Stimulated activated CD4-positive, alpha-beta T cell treated with anti-CD3 and anti-CD28 coated beads, Interleukin-15, amount 100 ng/mL, for 24 hours (primary cell): ENCODE results near the gene DHRS13.
"Not testable (repeated sequence)": the region's sequence is repeated elsewhere in the genome, so short reads cannot be mapped to it uniquely, and the experiment has no call there.

Source experiments
- DNase-seq: peaks from one replicate; pipeline ENCODE4 v3.0.0-alpha.2; 2020

The DHRS13 gene

DNA sequence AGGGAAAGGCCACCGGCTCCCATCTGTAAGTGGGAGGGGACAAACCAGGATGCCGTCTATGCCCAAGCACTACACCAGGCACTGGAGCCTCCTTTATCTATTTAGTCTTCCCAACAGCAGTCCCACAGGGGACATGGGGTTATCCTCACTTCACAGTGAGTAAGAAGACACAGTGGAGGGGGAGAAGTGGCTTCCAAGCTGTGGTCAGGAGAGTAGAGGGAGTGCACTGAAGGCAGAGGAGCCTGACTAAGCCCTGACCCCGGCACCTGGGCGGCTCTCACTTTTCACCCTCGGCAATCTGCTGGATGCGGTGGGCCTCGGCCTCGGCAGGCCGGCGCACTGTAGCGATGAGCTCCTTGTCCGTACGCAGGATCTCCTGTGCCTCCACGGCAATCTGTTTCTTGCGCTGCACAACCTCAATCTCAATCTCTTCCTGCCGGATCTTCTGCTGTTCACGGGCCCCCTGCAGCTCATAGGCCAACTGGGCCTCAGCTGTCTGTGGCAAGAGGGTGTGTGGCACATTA is 21.3 kb downstream of the DHRS13 start:
- DNase-seq, result no peak

DNA sequence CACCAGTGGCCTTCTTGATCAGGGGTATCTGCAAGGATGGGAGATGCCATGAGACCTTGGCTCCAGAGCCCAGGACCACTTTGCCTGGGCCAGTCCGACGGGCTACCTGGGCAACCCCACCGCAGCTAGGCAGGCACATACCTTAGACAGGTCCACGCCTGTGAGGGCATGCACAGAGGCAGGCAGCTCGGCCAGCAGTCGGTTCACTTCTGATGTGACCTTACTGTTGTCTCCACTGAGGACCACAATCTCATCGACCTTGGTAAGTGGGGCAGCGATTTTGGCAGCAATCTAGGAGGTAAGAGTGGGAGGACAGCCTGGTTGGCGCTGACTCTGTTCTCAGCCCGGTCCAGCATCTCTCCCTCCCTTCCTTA is 22.3 kb downstream of the DHRS13 start:
- no peak for DNase-seq

DNA sequence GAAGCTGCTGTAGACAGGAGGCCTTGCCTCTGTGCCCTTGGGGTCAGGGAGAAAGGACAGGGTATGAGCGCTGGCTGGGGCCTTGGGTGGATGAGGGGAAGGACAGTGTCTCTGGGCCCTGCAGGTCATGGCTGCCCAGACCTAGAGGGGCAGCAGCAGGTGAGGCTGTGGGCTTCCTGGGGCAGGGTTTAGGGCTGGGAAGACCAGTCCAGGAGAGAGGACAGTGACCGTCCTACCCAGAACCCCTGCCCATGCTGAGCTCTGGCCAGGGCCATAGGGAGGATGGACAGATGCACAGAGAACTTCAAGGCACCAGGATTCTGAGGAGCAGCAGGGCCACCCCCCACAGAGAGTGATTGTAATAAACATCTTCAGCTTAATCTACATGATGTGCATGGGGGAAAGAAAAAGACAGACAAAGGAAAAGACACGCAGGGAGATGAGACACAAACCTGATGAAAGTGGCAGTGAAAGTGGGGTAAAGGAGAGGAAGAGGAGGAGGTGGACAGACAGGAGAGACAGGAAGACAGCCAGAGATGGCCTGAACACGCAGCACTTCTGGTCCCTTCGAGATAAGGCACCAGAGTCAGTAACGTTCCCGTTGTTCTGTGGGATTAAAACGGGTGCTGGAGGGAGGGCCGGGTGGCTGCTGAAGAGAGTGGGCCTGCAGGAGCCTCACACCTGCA is 22.9 kb downstream of the DHRS13 start:
- DNase-seq, result no peak

DNA sequence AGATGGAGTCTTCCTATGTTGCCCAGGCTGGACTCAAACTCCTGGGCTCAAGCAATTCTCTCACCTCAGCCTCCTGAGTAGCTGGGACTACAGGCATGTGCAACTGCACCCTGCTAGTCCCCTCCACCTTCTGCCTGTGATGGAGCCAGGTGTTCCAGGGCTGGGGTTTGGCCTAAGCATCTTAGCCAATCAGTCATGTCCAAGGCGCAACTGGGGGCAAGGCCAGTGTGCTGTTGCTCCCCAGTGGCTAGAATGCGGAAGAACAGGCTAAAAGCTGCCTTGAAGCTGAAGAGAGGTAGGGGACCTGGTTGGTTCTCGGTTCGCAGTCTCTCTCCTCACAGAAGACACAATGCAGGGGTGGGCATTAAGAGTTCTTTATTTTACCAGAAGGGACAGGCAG is 23.9 kb downstream of the DHRS13 start:
- peak; percentile 20 for DNase-seq

DNA sequence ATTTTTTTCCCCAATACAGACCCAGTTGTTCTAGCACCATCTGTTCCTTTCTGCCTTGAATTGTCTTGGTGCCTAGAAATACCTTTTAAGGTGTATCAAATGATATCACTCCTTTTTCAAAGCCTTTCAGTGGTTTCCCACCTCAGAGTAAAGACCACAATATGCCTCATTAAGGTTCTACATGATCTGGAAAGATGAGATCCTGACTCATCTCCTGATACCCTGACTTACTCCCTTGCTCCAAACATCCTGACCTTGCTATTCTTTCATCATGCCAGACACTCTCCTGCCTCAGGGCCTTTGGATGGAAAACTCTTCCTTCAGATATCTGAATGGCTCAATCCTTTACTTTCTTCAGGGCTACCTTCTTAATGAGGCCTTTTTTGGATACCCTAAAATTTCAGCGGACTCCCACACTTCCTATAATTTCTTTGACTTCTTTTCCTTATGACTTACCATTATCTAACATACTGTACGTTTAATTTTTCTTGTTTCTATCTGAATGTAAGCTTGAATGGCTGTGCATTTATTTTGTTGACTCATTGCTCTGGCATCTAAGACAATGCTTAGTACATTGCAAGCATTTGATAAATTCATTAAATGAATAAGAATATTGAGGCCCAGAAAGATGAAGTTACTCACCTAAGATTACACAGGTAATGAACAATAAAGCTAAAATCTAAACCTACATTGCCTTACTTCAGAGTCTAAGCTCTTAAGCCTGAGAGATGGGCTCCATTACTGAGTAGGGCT is 24.5 kb downstream of the DHRS13 start:
- DNase-seq, result no peak

DNA sequence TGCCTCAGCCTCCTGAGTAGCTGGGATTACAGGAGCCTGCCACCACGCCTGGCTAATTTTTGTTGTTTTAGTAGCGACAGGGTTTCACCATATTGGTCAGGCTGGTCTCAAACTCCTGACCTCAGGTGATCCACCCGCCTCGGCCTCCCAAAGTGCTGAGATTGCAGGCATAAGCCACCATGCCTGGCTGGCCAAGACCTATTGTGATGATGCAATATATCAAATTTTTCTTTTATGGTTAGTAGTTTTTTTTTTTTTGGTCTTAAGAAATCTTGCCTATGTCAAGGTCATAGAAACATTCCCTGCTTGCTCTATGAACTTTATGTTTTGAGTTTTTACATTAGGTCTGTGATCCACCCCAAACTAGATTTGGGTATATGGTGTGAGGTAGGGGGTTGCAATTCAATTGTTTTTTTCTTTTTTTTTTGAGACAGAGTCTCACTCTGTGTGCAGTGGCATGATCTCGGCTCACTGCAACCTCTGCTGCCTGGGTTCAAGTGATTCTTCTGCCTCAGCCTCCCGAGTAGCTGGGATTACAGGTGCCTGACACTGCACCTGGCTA is 25.6 kb downstream of the DHRS13 start:
- DNase-seq, result not testable (repeated sequence)

DNA sequence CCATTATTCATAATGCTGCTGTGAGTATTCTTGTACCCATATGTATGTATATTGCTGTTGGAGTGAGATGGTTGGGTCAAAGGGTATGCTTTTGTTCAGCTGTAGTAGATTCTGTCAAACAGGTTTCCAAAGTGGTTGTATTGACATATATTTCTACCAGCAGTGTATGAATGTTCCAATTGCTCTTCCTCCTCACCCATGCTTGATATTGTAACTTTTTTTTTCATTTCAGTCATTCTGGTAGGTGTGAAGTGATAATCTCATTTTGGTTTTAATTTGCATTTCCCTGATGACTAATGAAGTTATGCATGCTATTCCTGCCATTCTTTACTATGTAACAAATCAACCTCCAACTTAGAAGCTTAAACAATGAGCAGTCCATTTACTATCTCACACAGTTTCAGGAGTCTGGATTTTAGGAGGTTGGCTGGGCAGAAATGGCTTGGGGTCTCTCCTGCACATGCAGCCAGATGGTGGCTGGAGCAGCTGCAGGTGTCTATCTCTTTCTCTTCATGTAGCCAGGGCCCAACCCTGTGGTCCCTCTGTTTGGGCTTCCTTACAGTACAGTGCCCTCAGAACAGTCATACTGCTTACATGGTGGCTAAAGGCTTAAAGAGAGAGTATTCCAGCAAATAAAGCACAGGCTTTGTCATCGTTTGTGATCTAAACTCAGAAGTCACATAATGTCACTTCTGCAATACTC is 26.9 kb downstream of the DHRS13 start:
- peak; percentile 27 for DNase-seq

DNA sequence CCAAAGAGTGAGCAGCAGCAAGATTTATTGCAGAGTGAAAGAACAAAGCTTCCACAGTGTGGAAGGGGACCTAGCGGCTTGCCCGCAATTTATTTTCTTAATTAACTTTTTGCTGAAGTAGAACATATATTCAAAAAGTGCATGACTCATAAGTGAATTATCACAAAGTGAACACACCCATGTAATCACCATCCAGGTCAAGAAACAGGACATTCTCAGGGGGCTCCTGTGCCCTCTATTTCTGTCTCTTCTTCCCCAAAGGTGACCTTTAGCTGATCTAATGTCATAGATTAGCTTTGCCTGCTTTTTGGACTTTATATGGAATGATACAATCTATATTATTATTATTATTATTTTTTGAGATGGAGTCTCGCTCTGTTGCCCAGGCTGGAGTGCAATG is 28.1 kb downstream of the DHRS13 start:
- DNase-seq, result no peak

DNA sequence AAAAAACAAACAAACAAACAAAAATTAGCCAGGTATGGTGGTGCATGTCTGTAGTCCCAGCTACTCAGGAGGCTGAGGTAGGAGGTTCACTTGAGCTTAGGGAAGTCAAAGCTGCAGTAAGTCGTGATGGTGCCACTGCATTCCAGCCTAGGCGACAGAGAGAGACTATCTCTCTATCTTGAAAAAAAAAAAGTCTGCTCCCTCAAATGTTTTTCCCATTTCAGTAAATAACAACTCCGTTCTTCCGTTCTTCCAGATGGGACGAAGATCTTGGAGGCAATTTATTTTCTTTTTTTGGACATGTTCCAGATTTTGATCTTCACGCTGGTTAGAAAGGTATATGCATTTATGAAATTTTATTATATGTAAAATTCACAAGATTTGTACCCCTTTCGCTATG is 29.0 kb downstream of the DHRS13 start:
- no peak for DNase-seq

DNA sequence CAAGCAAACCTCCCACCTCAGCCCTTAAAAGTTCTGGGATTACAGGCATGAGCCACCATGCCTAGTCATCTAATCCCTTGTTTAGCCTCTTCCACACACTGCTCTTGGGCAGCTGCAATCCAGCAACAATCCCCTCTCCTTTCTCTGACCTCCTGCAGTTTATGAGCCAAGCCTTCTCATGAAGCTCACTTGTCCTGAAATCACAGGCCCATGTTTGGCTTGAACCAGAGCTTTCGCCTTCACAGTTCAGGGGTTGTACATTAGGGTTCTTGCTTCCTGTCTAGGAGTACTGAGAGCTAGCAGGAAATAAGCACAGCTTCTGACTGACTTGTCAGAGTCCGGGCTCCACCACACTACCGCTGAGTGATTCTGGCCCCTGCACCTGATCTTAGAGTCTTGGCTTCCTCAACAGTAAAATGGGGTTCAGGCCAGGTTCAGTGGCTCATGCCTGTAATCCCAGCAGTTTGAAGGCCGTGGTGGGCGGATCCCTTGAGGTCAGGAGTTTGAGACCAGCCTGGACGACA is 31.8 kb downstream of the DHRS13 start:
- DNase-seq, result peak; percentile 48

DNA sequence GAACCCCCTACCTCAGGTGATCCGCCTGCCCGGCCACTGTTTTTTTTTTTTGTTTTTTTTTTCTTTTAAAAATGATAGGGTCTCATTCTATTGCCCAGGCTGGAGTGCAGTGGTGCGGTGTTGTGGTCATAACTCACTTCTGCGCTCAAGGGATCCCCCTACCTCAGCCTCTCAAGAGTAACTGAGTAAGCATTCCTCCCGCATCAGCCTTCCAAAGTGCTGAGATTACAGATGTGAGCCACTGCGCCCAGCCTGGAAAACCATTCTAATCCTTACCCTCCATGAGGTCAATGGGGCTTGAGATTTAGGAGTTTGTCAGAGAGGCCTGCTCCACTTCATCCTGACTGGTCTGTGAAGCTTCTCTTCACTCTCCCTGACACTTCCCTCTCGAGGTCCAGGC is 35.6 kb downstream of the DHRS13 start:
- DNase-seq, result no peak

DNA sequence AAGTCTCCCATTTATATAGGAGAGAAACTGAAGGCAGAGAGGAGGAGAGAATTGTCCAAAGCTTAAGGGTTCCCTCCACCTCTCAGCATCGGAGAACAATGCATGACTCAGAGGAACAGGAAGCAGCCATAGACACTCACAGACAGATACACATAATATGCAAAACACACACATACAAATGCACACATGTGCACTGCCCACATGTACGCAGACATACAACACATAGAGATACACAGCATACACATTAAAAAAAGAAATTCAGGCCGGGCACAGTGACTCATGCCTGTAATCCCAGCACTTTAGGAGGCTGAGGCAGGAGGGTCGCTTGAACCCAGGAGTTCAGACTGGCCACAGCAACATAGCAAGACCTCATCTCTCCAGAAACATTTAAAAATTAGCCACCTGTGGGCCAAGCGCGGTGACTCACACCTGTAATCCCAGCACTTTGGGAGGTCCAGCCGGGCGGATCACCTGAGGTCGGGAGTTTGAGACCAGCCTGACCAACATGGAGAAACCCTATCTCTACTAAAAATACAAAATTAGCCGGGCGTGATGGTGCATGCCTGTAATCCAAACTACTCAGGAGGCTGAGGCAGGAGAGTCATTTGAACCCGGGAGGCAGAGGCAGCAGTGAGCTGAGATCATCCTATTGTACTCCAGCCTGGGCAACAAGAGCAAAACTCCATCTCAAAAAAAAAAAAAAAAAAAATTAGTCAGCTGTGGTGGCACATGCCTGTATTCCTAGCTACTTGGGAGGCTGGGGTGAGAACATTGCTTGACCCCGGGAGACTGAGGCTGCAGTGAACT is 36.7 kb downstream of the DHRS13 start:
- DNase-seq, result no peak

DNA sequence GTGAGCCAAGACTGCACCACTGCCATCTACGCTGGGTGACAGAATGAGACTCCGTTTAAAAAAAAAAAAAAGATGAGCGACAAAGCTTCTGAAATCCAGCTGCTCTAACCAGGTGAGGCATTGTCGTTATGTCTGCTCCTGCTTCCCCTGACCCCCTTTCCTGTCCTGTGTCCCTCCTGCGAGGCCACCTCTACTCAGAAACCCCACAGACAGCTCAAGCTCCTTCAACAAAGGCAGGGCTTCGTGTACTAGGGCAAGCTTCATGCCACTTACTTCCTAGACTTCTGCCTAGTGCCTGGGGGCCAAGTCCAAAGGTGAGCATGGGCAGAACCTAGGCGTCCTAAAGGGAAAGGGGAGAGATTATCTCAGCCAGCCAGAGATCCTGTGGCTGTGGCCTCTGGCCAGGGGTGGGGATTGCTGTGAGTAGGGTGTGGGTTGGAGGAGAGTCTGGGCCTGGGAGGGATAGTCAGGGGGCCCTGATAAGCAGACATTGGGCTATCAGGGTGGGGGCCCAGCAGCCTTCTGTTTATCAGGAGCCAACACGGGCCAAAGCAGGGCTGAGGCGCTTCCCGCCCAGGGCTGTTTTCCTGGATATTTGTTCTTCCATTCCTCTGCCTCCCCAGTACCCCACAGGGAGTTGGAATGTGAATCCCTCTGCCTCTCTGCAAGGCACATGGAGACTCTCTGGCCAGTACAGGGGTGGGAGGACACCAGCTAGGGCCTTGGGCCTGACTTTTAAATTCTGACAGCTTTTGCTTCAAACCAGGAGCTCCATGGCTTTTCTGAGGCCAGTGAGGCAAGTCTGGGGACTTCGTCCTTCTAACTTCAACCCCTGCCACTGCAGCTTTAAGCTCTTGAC is 37.7 kb downstream of the DHRS13 start:
- DNase-seq, result no peak

DNA sequence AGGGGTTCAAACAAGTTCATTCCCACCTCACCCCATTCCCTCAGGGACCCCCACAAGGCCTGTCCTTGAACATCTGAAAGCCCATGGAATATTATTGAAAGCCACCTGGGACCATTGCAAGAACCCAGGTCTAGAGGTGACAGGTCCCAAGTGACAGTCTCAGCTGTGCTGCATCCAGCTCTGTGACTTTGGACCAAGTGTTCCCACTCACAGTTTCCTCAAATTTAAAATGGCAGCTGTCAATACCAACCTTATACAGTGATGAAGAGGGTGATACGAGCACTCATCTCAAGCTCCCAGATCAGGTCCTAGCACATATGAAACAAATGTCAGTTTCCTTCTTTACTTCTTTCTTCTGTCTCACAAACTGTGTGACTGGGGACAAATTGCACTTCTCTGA is 38.9 kb downstream of the DHRS13 start:
- no peak for DNase-seq

DNA sequence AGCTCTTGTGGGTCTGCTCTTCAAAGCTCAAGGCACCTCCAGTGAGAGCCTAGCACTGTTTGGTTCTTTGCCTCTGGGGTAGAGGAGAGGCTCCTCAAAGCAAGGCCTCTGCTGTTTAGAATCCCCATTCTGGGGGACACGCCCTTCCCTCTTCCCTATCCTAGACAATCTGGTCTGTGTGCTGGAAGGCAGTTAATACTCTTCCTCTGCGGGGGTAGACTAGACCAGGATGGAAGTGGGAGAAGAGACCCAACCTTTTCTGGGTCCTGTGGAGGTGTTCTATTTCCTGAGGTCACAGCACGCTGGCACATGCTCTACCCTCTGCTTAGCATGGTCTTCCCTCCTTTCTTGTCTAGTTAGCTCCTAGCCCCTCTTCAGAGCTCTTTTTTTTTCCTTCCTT is 40.3 kb downstream of the DHRS13 start:
- DNase-seq, result no peak

DNA sequence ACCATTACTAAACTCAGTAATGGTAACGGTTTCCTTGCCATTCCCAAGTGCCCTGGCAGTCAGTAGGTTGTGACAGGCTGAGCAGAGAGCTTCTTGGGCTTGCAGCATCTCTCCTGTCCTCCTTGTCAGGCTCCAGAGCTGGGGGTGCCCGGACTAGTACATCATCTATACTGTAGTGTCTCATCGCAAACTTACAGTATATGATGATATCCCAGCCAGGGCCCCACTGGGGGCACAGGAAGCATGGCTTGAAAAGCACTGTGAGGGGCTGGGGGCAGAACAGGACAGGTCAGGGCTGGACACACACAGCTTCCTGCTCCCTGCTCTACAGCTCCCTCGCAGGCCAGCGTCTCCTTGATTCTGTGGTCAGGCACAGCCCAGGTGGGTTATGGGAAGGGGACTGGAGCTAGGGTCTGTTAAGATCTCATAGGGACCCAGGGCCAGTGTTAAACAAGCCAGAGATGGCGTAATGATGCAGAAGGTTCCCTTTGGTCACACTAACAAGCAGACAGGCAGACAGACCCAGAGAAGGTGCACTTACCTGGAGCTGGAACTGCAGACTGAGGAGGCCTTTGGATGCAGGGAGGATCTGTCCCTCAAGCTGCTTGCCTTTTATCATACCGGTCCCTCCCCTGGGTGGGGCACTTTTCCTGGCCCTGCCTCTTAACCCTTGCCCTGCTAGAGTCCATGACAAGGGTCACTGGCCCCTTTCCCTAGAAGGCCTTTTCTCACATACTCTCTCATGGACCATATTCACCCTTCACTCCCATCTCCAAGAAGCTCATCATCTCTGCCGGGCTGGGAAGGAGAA is 41.3 kb downstream of the DHRS13 start:
- DNase-seq, result no peak

DNA sequence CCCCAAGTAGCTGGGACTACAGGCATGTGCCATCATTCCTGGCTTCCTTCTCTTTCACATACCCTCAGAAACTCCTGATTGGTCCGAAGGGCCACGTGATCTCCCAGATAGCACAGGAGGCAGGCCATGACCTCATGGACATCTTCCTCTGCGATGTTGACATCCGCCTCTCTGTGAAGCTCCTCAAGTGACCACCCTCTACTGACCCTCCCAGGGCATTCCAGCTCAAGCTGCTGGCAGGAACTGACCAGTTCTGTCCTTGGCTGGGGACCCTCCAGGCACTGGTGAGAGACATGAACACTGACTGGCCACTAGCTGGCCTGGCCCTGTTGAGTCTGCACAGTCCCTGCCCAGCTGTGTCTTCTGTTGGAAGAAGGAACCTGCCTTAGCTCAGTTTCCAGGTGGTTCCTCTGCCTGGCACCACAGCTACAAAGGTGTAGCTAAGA is 42.5 kb downstream of the DHRS13 start:
- no peak for DNase-seq

DNA sequence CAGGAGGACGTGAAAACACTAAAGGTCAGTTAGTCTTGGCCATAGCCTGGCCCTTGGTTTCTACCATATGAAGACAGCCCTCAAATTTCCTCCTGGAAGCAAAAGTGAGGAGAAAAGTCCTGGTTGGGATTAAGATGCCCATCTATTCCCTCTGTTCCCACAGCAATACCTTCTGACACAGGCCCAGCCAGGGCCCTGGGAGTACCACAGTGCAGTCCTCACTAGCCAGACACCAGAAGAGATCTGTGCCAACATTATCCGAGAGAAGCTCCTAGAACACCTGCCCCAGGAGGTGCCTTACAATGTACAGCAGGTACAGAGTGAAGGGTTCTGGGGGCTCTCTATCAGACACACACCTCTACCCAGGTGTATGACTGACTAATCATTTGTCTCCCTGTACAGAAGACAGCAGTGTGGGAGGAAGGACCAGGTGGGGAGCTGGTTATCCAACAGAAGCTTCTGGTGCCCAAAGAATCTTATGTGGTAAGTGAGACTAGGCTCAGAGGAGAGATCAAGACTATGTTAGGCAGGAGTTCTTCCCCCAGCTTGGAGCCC is 44.0 kb downstream of the DHRS13 start:
- no peak for DNase-seq

DNA sequence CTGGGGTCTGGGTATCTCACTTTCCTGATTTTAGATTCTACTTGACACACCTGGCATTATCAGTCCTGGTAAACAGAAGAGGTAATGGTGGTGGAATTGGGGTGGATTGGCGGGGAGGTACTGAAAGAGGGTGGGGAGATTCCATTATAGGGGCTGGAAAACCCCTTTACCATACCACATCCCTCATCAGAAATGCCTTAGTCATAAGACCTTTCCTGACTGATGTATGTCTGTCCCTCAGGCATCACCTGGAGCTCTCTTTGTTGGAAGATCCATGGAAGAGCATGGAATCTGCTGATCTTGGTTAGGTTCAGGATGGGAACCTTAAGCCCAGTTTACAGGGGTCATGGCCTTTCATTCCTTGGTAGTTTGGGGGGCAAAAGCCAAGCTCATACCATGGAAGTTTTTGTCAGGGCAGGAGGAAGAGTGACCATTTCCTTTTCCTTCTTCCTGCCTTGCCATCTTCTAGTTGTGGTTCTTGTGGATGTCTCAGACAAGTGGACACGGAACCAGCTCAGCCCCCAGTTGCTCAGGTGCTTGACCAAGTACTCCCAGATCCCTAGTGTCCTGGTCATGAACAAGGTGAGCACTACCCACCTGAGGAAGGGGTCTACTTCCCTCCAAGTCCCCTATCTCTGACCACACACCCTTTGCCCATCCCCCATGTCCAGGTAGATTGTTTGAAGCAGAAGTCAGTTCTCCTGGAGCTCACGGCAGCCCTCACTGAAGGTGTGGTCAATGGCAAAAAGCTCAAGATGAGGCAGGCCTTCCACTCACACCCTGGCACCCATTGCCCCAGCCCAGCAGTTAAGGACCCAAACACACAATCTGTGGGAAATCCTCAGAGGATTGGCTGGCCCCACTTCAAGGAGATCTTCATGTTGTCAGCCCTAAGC is 44.7 kb downstream of the DHRS13 start:
- no peak for DNase-seq
